ENCODE results near the gene AGAP1. TPM values are rescaled to one million over a fixed set of nuclear protein-coding genes. Genes with fewer than 3 reads are reported as not detected.

Gene AGAP1
- total and polyA plus RNA-seq, 7 donors = 4.2 to 21.6 (median 16.6) TPM

- TF ChIP-seq CTCF (IDR thresholded peaks at IDR 0.05) = no peak
- 86 to 100% (median 95%) methylated on average over 3 of the region's 3 CpGs for WGBS, 3 donors
- Histone ChIP-seq H3K4me3 (no peak overlapping the region), H3K27me3 (ENCODE audit: insufficient read depth in 3 of 3, low read length in 2 of 3) (no peaks in the 10 kb centered on the region), H3K36me3 (ENCODE audit: insufficient read depth in 1 of 2, low read depth in 1 of 2) (no peaks in the 10 kb centered on the region), H3K4me1 (no peaks in the 10 kb centered on the region), H3K9me3 (no peaks in the 10 kb centered on the region), H3K27ac (no peak overlapping the region)
- intact Hi-C loops (cut with DNase I) = no loop called here
- ATAC-seq (no peak), DNase-seq (no peak)
Observed at GRCh38 chr2:236080412-236080811, 586.6 kb downstream of the AGAP1 start.

DNA sequence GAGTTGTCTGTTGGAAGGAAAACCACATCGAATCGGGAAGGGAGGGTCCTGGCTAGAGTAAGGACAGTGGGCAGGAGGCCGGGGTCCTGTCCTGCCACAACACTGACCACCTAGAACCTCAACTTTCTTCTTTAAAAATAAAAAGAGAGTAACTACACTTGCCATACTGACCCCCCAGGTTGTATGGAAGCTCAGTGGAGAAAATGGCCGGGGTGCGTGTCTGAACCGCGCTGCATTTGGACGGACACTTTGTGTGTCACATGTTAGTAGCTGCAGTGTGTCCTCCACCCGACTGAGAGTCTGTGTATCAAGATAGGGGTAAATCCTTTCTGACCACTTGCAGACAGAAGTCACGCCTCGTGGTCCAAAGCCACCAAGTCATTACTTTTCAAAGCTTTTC is 587.3 kb downstream of the AGAP1 start:
- WGBS, 3 donors = 87 to 94% (median 92%) methylated on average over 11 of the region's 11 CpGs
- no peaks in the 10 kb centered on the region for H3K9me3 ChIP-seq
- H3K4me3 ChIP-seq = no peak overlapping the region
- no peak overlapping the region for H3K27ac ChIP-seq
- no peak for TF ChIP-seq CTCF (IDR thresholded peaks at IDR 0.05)
- ATAC-seq = no peak
- H3K36me3 ChIP-seq (ENCODE audit: insufficient read depth in 1 of 2, low read depth in 1 of 2) = no peaks in the 10 kb centered on the region
- no peaks in the 10 kb centered on the region for H3K4me1 ChIP-seq
- H3K27me3 ChIP-seq (ENCODE audit: insufficient read depth in 3 of 3, low read length in 2 of 3) = no peaks in the 10 kb centered on the region
- intact Hi-C loops (cut with DNase I) = no loop called here
- no peak for DNase-seq

GRCh38 chr2:236082061-236082460 is 588.2 kb downstream of the AGAP1 start:
- intact Hi-C loops (cut with DNase I) = no loop called here
- Histone ChIP-seq H3K27me3 (ENCODE audit: insufficient read depth in 3 of 3, low read length in 2 of 3) (no peaks in the 10 kb centered on the region), H3K27ac (no peak overlapping the region), H3K36me3 (ENCODE audit: insufficient read depth in 1 of 2, low read depth in 1 of 2) (no peaks in the 10 kb centered on the region), H3K9me3 (no peaks in the 10 kb centered on the region), H3K4me3 (no peak overlapping the region), H3K4me1 (no peaks in the 10 kb centered on the region)
- ATAC-seq = no peak
- no peak for TF ChIP-seq CTCF (IDR thresholded peaks at IDR 0.05)
- no peak for DNase-seq
- 66 to 69% (median 68%) methylated on average over 8 of the region's 8 CpGs for WGBS, 3 donors

DNA sequence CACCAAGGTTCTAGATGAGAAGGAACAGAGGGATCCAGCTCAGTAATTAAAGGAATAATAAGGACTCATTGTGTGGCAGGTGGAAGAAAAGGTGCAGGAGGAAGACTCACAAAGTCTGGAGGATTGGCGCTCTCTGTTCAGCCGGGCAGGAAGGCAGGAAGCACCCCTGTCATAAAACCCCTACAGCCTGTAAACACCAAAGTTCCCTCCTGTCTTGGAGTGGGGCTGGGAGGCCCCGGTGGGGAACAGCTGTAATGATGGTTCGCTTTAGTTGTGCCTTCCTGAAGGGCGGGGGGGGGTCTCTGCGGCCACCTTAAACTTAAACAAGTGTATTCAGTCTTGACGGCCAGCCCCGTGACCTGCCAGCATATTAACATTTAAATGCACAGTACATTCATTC is 590.1 kb downstream of the AGAP1 start:
- H3K27me3 ChIP-seq (ENCODE audit: insufficient read depth in 3 of 3, low read length in 2 of 3) = no peaks in the 10 kb centered on the region
- WGBS, 3 donors = 74 to 77% (median 76%) methylated on average over 8 of the region's 8 CpGs
- DNase-seq = no peak
- intact Hi-C loops (cut with DNase I) = no loop called here
- no peaks in the 10 kb centered on the region for H3K36me3 ChIP-seq (ENCODE audit: insufficient read depth in 1 of 2, low read depth in 1 of 2)
- H3K4me1 ChIP-seq = no peaks in the 10 kb centered on the region
- no peak overlapping the region for H3K27ac ChIP-seq
- ATAC-seq = no peak
- H3K9me3 ChIP-seq = no peaks in the 10 kb centered on the region
- no peak overlapping the region for H3K4me3 ChIP-seq
- no peak for TF ChIP-seq CTCF (IDR thresholded peaks at IDR 0.05)

DNA sequence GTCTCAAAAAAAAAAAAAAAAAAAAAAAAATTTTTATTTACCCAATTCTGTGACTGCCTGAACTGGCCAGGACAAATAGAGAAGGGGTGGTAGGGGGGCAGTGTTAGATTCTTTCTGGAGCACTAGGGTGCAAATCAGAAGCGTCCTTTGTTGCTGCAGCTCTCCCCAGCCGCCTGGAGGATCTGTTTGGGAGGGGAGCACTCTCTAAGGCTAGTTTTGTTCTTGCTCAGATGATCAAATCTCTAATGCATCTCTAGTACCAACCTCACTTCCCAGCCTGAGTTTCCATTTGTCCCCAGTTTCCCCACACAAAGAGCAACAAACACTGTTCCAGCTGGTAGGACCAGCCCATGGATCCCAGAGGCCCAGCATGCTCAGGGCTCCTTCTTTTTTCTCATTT is 591.4 kb downstream of the AGAP1 start:
- no peak for TF ChIP-seq CTCF (IDR thresholded peaks at IDR 0.05)
- Histone ChIP-seq H3K27ac (no peak overlapping the region), H3K4me3 (no peak overlapping the region), H3K4me1 (no peaks in the 10 kb centered on the region), H3K36me3 (ENCODE audit: insufficient read depth in 1 of 2, low read depth in 1 of 2) (no peaks in the 10 kb centered on the region), H3K27me3 (ENCODE audit: insufficient read depth in 3 of 3, low read length in 2 of 3) (no peaks in the 10 kb centered on the region), H3K9me3 (no peaks in the 10 kb centered on the region)
- intact Hi-C loops (cut with DNase I) = no loop called here
- WGBS, 3 donors = 98 to 100% (median 100%) methylated on average over 2 of the region's 2 CpGs
- DNase-seq = no peak
- no peak for ATAC-seq
